ENCODE data around the gene KCNAB1.

Gene KCNAB1

GRCh38 chr3:156460206-156460611, 339.8 kb downstream of the KCNAB1 start:
- H3K4me3 ChIP-seq (ENCODE audit: low read depth, low read length), result no peak overlapping the region
- no peak for TF ChIP-seq CTCF (IDR thresholded peaks at IDR 0.05; ENCODE audit: control insufficient read depth, extremely low read depth, insufficient read depth)
- no peak for DNase-seq (ENCODE audit: low read depth)

- no peak for DNase-seq (ENCODE audit: low read depth)
- no peak for TF ChIP-seq CTCF (IDR thresholded peaks at IDR 0.05; ENCODE audit: control insufficient read depth, extremely low read depth, insufficient read depth)
- H3K4me3 ChIP-seq (ENCODE audit: low read depth, low read length), result no peak overlapping the region
These were observed 341.5 kb downstream of the KCNAB1 start for GRCh38 chr3:156461889-156462288.

- H3K4me3 ChIP-seq (ENCODE audit: low read depth, low read length), result no peak overlapping the region
- no peak for DNase-seq (ENCODE audit: low read depth)
- TF ChIP-seq CTCF (IDR thresholded peaks at IDR 0.05; ENCODE audit: control insufficient read depth, extremely low read depth, insufficient read depth), result no peak
These were observed 342.7 kb downstream of the KCNAB1 start for GRCh38 chr3:156463123-156463522.

- no peak overlapping the region for H3K4me3 ChIP-seq (ENCODE audit: low read depth, low read length)
- no peak for TF ChIP-seq CTCF (IDR thresholded peaks at IDR 0.05; ENCODE audit: control insufficient read depth, extremely low read depth, insufficient read depth)
- peak; percentile 11 for DNase-seq (ENCODE audit: low read depth)
These were observed 344.8 kb downstream of the KCNAB1 start for GRCh38 chr3:156465194-156465593.

GRCh38 chr3:156469456-156469855, 349.1 kb downstream of the KCNAB1 start:
- TF ChIP-seq CTCF (IDR thresholded peaks at IDR 0.05; ENCODE audit: control insufficient read depth, extremely low read depth, insufficient read depth), result no peak
- DNase-seq (ENCODE audit: low read depth), result no peak
- H3K4me3 ChIP-seq (ENCODE audit: low read depth, low read length), result no peak overlapping the region

DNA sequence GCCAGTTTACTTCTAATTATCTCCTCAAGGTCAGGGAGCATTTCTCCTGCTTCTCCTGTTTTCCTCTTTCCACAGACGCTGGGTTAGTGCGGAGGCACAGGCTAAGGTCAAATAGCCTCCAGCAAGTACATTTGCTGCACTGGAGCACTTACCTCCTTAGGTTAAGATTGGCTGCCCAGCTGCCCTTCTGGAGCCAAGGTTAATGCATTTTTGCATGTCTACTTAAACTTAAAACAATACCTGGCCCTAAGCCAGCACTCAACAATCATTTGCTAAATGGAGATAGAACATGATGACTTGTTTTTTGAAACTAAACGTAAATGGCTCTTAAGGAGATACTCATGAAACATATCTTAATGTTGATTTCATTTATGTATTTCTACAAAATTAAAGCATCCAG, 351.1 kb downstream of the KCNAB1 start:
- no peak for DNase-seq (ENCODE audit: low read depth)
- no peak for TF ChIP-seq CTCF (IDR thresholded peaks at IDR 0.05; ENCODE audit: control insufficient read depth, extremely low read depth, insufficient read depth)
- H3K4me3 ChIP-seq (ENCODE audit: low read depth, low read length), result no peak overlapping the region

GRCh38 chr3:156472150-156472549, 351.8 kb downstream of the KCNAB1 start:
- DNase-seq (ENCODE audit: low read depth), result no peak
- TF ChIP-seq CTCF (IDR thresholded peaks at IDR 0.05; ENCODE audit: control insufficient read depth, extremely low read depth, insufficient read depth), result peak; percentile 26; the same call in 1 of the 2 replicates
- no peak overlapping the region for H3K4me3 ChIP-seq (ENCODE audit: low read depth, low read length)
